ENCODE measurements around the gene GLIPR2. TPM values are rescaled to one million over a fixed set of nuclear protein-coding genes. Genes with fewer than 3 reads are reported as not detected.

GLIPR2 gene
- total and polyA plus RNA-seq, 2 of the 4 experiments (the other 2 are of a cell fraction): 35.8 to 43.3 TPM

GRCh38 chr9:36208521-36209253 lies 72.2 kb downstream of the GLIPR2 start:
- H2AK9ac ChIP-seq (replicated peaks; ENCODE audit: low read depth, low read length, poor library complexity): peak overlapping the region; percentile 31
- H3K56ac ChIP-seq (ENCODE audit: extremely low read depth, insufficient read depth, low read length): no peak overlapping the region
- H3K27me3 ChIP-seq (ENCODE audit: control insufficient read depth, insufficient read depth, low read length): no peaks in the 10 kb centered on the region
- peak overlapping the region; percentile 78 for H2AK5ac ChIP-seq (ENCODE audit: low read depth, low read length)
- H3K9me3 ChIP-seq (ENCODE audit: control insufficient read depth, insufficient read depth, low read length): no peaks in the 10 kb centered on the region
- peak overlapping the region; percentile 50; the same call in 1 of the 2 replicates for H4K5ac ChIP-seq (ENCODE audit: low read depth, low read length)
- peak overlapping the region; percentile 83 for H3K23ac ChIP-seq (ENCODE audit: low read depth, low read length)
- peak overlapping the region; percentile 44; the same call in 1 of the 3 replicates for H2BK15ac ChIP-seq (ENCODE audit: low read depth, low read length)
- H4K20me1 ChIP-seq (ENCODE audit: insufficient read depth, low read length): peaks cover 84% of the 10 kb centered on the region
- dilution Hi-C loops (cut with HindIII; ENCODE audit: low sequenced_read_pairs, unreplicated experiment) (no loop called here), intact Hi-C loops (cut with micrococcal nuclease) (loop anchor here (5.0 kb wide), 1 partner anchor 251 kb away; the partner anchor contains the start of gene OR2S2), in situ Hi-C loops (cut with MboI; ENCODE audit: low sequenced_read_pairs) (no loop called here)
- peak overlapping the region; percentile 55 for H3K18ac ChIP-seq (ENCODE audit: low read depth, low read length)
- 89% methylated on average over 6 of the region's 10 CpGs; no CpG with 5 or more reads in 1 of the 2 experiments for WGBS, 2 experiments (ENCODE audit: extremely low coverage in 2 of 2, insufficient read length in 1 of 2)
- H2BK20ac ChIP-seq (ENCODE audit: low read depth, low read length): peak overlapping the region; percentile 8; the same call in 1 of the 2 replicates
- peak overlapping the region; percentile 96 for H2BK5ac ChIP-seq (ENCODE audit: low read depth, low read length, poor library complexity, severe bottlenecking)
- H3K4me3 ChIP-seq (ENCODE audit: insufficient read depth, low read depth, low read length): no peak overlapping the region
- BruUV-seq (replicated peaks): no TSS peak
- H3K9me1 ChIP-seq (ENCODE audit: insufficient read depth, low read length): peaks cover 46% of the 10 kb centered on the region
- H3K4ac ChIP-seq (ENCODE audit: low read depth, low read length): peak overlapping the region; percentile 87
- H3K14ac ChIP-seq (replicated peaks; ENCODE audit: low read depth, low read length): peak overlapping the region; percentile 63; the same call in 1 of the 2 replicates
- ATAC-seq (ENCODE audit: low read depth) (no peak), DNase-seq (no peak)
- H4K91ac ChIP-seq (ENCODE audit: insufficient read depth, low read depth, low read length): peak overlapping the region; percentile 79; the same call in 1 of the 2 replicates
- H3K27ac ChIP-seq (ENCODE audit: insufficient read depth, low read length): peak overlapping the region; percentile 79; the same call in 1 of the 2 replicates
- no peak overlapping the region for H3K4me2 ChIP-seq (ENCODE audit: low read depth, low read length)
- H2BK120ac ChIP-seq (ENCODE audit: low read depth, low read length): peak overlapping the region; percentile 82; the same call in 1 of the 2 replicates
- no peak overlapping the region for H3K9ac ChIP-seq (ENCODE audit: low read depth, low read length)
- H3K79me1 ChIP-seq (ENCODE audit: low read depth in 1 of 2, low read length in 2 of 2): peaks cover 61 to 92% of the 10 kb centered on the region in 2 experiments
- peaks cover 27% of the 10 kb centered on the region for H3K4me1 ChIP-seq (ENCODE audit: control insufficient read depth, insufficient read depth, low read length)
- ChIA-PET CTCF (no interaction called here), POLR2A (ENCODE audit: unreplicated experiment) (no interaction called here)
- H3K36me3 ChIP-seq (ENCODE audit: control insufficient read depth, insufficient read depth, low read length): peaks cover 80% of the 10 kb centered on the region
- peak overlapping the region; percentile 39 to 82; a peak in 2 of 4 replicates for H4K8ac ChIP-seq (ENCODE audit: low read depth in 2 of 2, low read length in 2 of 2)
- H2AFZ ChIP-seq (replicated peaks; ENCODE audit: low read length, poor library complexity): no peak overlapping the region
- no peak for TF ChIP-seq MAZ (IDR thresholded peaks at IDR 0.05; ENCODE audit: borderline replicate concordance, low read depth, low read length)
- no peak for TF ChIP-seq SMC3 (IDR thresholded peaks at IDR 0.05; ENCODE audit: low read depth, low read length)
- no peak for TF ChIP-seq RFX5 (IDR thresholded peaks at IDR 0.05; ENCODE audit: low read depth, low read length)
- no peak for TF ChIP-seq CTCF (conservative IDR thresholded peaks at IDR 0.05; ENCODE audit: low read depth, low read length)
- TF ChIP-seq CHD1 (IDR thresholded peaks at IDR 0.05; ENCODE audit: low read depth, low read length): no peak
- TF ChIP-seq, protein P1, sequence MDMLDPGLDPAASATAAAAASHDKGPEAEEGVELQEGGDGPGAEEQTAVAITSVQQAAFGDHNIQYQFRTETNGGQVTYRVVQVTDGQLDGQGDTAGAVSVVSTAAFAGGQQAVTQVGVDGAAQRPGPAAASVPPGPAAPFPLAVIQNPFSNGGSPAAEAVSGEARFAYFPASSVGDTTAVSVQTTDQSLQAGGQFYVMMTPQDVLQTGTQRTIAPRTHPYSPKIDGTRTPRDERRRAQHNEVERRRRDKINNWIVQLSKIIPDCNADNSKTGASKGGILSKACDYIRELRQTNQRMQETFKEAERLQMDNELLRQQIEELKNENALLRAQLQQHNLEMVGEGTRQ (IDR thresholded peaks at IDR 0.05; ENCODE audit: low read depth, low read length): no peak
- TF ChIP-seq CEBPB (IDR thresholded peaks at IDR 0.05; ENCODE audit: low read depth, low read length): no peak
- TF ChIP-seq POLR2A (IDR thresholded peaks at IDR 0.05; ENCODE audit: low read depth, low read length): no peak
- TF ChIP-seq NFE2L2 (IDR thresholded peaks at IDR 0.05; ENCODE audit: low read depth, low read length): no peak
- TF ChIP-seq, protein P2, sequence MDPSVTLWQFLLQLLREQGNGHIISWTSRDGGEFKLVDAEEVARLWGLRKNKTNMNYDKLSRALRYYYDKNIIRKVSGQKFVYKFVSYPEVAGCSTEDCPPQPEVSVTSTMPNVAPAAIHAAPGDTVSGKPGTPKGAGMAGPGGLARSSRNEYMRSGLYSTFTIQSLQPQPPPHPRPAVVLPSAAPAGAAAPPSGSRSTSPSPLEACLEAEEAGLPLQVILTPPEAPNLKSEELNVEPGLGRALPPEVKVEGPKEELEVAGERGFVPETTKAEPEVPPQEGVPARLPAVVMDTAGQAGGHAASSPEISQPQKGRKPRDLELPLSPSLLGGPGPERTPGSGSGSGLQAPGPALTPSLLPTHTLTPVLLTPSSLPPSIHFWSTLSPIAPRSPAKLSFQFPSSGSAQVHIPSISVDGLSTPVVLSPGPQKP (IDR thresholded peaks at IDR 0.05; ENCODE audit: borderline replicate concordance, low read depth, low read length): no peak
- TF ChIP-seq MAFK (IDR thresholded peaks at IDR 0.05; ENCODE audit: low read depth, low read length): no peak
- TF ChIP-seq BHLHE40 (IDR thresholded peaks at IDR 0.05; ENCODE audit: low read depth, low read length): no peak
- no peak for TF ChIP-seq RAD21 (IDR thresholded peaks at IDR 0.05; ENCODE audit: low read length)
- TF ChIP-seq MXI1 (IDR thresholded peaks at IDR 0.05; ENCODE audit: borderline replicate concordance, low read depth, low read length): no peak
